Astrocyte (in vitro differentiated cells and primary cell): ENCODE results near the gene IL10RA. TPM values are rescaled to one million over a fixed set of nuclear protein-coding genes. Genes with fewer than 3 reads are reported as not detected.

Source experiments
- DNase-seq: peaks from one replicate; pipeline ENCODE4 v3.0.0-alpha.2; 2010; ENCODE audit warnings: low read depth
- FAIRE-seq: peaks from 2 replicates; lab custom pipeline; 2011; peaks lifted over from hg19 to GRCh38; lab: Jason Lieb, UNC
- H2AFZ ChIP-seq: 2 replicates; pipeline ENCODE4 v1.6.0; 2012; ENCODE audit warnings: low read depth, low read length, inconsistent platforms
- H3K27ac ChIP-seq: 2 replicates; pipeline ENCODE4 v1.5.1; 2011; ENCODE audit warnings: low read depth, low read length, inconsistent platforms
- H3K27me3 ChIP-seq: 2 replicates; pipeline ENCODE4 v1.6.0; 2011; ENCODE audit warnings: low read length, inconsistent platforms; ENCODE audit not compliant: insufficient read depth
- H3K36me3 ChIP-seq: 2 replicates; pipeline ENCODE4 v1.5.1; 2011; ENCODE audit warnings: low read length, inconsistent platforms; ENCODE audit not compliant: insufficient read depth
- H3K4me1 ChIP-seq: 2 replicates; pipeline ENCODE4 v1.5.1; 2011; ENCODE audit warnings: low read length, inconsistent platforms; ENCODE audit not compliant: insufficient read depth
- H3K4me2 ChIP-seq: 2 replicates; pipeline ENCODE4 v1.6.0; 2012; ENCODE audit warnings: low read length, inconsistent platforms
- H3K4me3 ChIP-seq: 2 replicates; pipeline ENCODE4 v1.5.1; 2011; ENCODE audit warnings: low read depth, mild to moderate bottlenecking, low read length, inconsistent platforms; ENCODE audit not compliant: insufficient read depth
- H3K79me2 ChIP-seq: 2 replicates; pipeline ENCODE4 v1.6.0; 2012; ENCODE audit warnings: mild to moderate bottlenecking, low read length, inconsistent platforms; ENCODE audit not compliant: insufficient read depth
- H3K9ac ChIP-seq: 2 replicates; pipeline ENCODE4 v1.6.0; 2012; ENCODE audit warnings: mild to moderate bottlenecking, low read length, inconsistent platforms
- H3K9me3 ChIP-seq: 2 replicates; pipeline ENCODE4 v1.5.1; 2012; ENCODE audit warnings: low read depth, mild to moderate bottlenecking, low read length, inconsistent platforms; ENCODE audit not compliant: insufficient read depth
- H4K20me1 ChIP-seq: 2 replicates; pipeline ENCODE4 v1.6.0; 2012; ENCODE audit warnings: low read length, inconsistent platforms; ENCODE audit not compliant: insufficient read depth
- H3K27ac Mint-ChIP-seq: one replicate; pipeline ENCODE4 v1.8.0; 2021; ENCODE audit warnings: mild to moderate bottlenecking, mixed read lengths; ENCODE audit not compliant: unreplicated experiment
- H3K27me3 Mint-ChIP-seq: one replicate; pipeline ENCODE4 v1.8.0; 2021; ENCODE audit warnings: low read depth, mixed read lengths; ENCODE audit not compliant: unreplicated experiment
- H3K36me3 Mint-ChIP-seq: one replicate; pipeline ENCODE4 v1.8.0; 2021; ENCODE audit warnings: low read depth, mixed read lengths; ENCODE audit not compliant: unreplicated experiment
- H3K4me1 Mint-ChIP-seq: one replicate; pipeline ENCODE4 v1.8.0; 2021; ENCODE audit warnings: low read depth, mixed read lengths; ENCODE audit not compliant: unreplicated experiment
- H3K4me3 Mint-ChIP-seq: one replicate; pipeline ENCODE4 v1.8.0; 2021; ENCODE audit warnings: mild to moderate bottlenecking, moderate library complexity, mixed read lengths; ENCODE audit not compliant: unreplicated experiment
- H3K9me3 Mint-ChIP-seq: one replicate; pipeline ENCODE4 v1.8.0; 2021; ENCODE audit warnings: mild to moderate bottlenecking, mixed read lengths; ENCODE audit not compliant: unreplicated experiment
- EZH2 ChIP-seq: IDR thresholded peaks from 2 replicates; pipeline ENCODE4 v1.6.1; 2012; ENCODE audit warnings: mild to moderate bottlenecking, low read length, inconsistent platforms; ENCODE audit not compliant: insufficient read depth
- total RNA-seq: library from RNA; stranded (reverse); gene quantifications from 2 replicates; pipeline ENCODE4 v1.2.1, GENCODE V29; 2021
- TF ChIP-seq, protein P1 (sequence below): IDR thresholded peaks from 2 replicates; pipeline ENCODE4 v1.5.1; 2011; ENCODE audit warnings: low read depth, mild to moderate bottlenecking, inconsistent platforms, low read length, moderate library complexity; ENCODE audit not compliant: insufficient read depth

IL10RA gene
- total RNA-seq, 1 donor from 2014 or later = 0.73 TPM

- DNase-seq (no peak), FAIRE-seq (no peak)
- peaks cover 21% of the 10 kb centered on the region for H3K27me3 Mint-ChIP-seq
- H3K9me3 Mint-ChIP-seq = peaks cover 15% of the 10 kb centered on the region
- H3K4me2 ChIP-seq = no peak overlapping the region
- no peaks in the 10 kb centered on the region for H3K79me2 ChIP-seq
- H3K4me1 ChIP-seq = peaks cover 2% of the 10 kb centered on the region
- H3K27me3 ChIP-seq = no peaks in the 10 kb centered on the region
- TF ChIP-seq, protein P1, sequence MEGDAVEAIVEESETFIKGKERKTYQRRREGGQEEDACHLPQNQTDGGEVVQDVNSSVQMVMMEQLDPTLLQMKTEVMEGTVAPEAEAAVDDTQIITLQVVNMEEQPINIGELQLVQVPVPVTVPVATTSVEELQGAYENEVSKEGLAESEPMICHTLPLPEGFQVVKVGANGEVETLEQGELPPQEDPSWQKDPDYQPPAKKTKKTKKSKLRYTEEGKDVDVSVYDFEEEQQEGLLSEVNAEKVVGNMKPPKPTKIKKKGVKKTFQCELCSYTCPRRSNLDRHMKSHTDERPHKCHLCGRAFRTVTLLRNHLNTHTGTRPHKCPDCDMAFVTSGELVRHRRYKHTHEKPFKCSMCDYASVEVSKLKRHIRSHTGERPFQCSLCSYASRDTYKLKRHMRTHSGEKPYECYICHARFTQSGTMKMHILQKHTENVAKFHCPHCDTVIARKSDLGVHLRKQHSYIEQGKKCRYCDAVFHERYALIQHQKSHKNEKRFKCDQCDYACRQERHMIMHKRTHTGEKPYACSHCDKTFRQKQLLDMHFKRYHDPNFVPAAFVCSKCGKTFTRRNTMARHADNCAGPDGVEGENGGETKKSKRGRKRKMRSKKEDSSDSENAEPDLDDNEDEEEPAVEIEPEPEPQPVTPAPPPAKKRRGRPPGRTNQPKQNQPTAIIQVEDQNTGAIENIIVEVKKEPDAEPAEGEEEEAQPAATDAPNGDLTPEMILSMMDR = no peak
- no peak for TF ChIP-seq EZH2
- H3K4me3 Mint-ChIP-seq = no peak overlapping the region
- no peaks in the 10 kb centered on the region for H3K9me3 ChIP-seq
- H3K36me3 ChIP-seq = no peaks in the 10 kb centered on the region
- H4K20me1 ChIP-seq = no peaks in the 10 kb centered on the region
- H3K27ac ChIP-seq = no peak overlapping the region
- peaks cover 7% of the 10 kb centered on the region for H3K4me1 Mint-ChIP-seq
- H3K36me3 Mint-ChIP-seq = no peaks in the 10 kb centered on the region
- no peak overlapping the region for H3K9ac ChIP-seq
- no peak overlapping the region for H3K4me3 ChIP-seq
- no peak overlapping the region for H3K27ac Mint-ChIP-seq
- no peak overlapping the region for H2AFZ ChIP-seq
These were observed 29.9 kb downstream of the IL10RA start for GRCh38 chr11:118016104-118016503.

GRCh38 chr11:118017111-118017510, 30.9 kb downstream of the IL10RA start:
- Mint-ChIP-seq H3K4me3 (no peak overlapping the region), H3K27me3 (peaks cover 21% of the 10 kb centered on the region)

More at GRCh38 chr11:118017111-118017510, 30.9 kb downstream of the IL10RA start:
- Histone ChIP-seq H3K27me3 (no peaks in the 10 kb centered on the region), H3K4me2 (no peak overlapping the region), H3K4me1 (peaks cover 2% of the 10 kb centered on the region), H3K79me2 (no peaks in the 10 kb centered on the region), H3K9me3 (no peaks in the 10 kb centered on the region), H4K20me1 (no peaks in the 10 kb centered on the region), H3K27ac (no peak overlapping the region), H3K9ac (no peak overlapping the region), H3K36me3 (no peaks in the 10 kb centered on the region), H3K4me3 (no peak overlapping the region), H2AFZ (no peak overlapping the region)
- no peaks in the 10 kb centered on the region for H3K36me3 Mint-ChIP-seq
- DNase-seq = no peak
- FAIRE-seq = no peak
- H3K27ac Mint-ChIP-seq = no peak overlapping the region
- peaks cover 15% of the 10 kb centered on the region for H3K9me3 Mint-ChIP-seq
- H3K4me1 Mint-ChIP-seq = peaks cover 5% of the 10 kb centered on the region
- TF ChIP-seq, protein P1 = no peak
- no peak for TF ChIP-seq EZH2
